Fibroblast of lung (primary cell): ENCODE measurements around the gene KNDC1. TPM values are rescaled to one million over a fixed set of nuclear protein-coding genes. Genes with fewer than 3 reads are reported as not detected.

ENCODE experiments used
- DNase-seq, 2 donors: peaks; one replicate each; pipeline versions ENCODE4 v3.0.0 to v3.0.0-alpha.2; 2010; ENCODE audit warnings: low read depth in 2 of 2
- H2AFZ ChIP-seq: 2 replicates; pipeline ENCODE4 v1.5.1; 2012; ENCODE audit warnings: low read length, control low read depth, inconsistent platforms
- H3K27ac ChIP-seq: 2 replicates; pipeline ENCODE4 v1.5.1; 2011; ENCODE audit warnings: low read length, control low read depth; ENCODE audit not compliant: insufficient read depth
- H3K27me3 ChIP-seq: 2 replicates; pipeline ENCODE4 v1.5.1; 2011; ENCODE audit warnings: mild to moderate bottlenecking, low read length; ENCODE audit not compliant: control insufficient read depth, insufficient read depth
- H3K36me3 ChIP-seq: 2 replicates; pipeline ENCODE4 v1.5.1; 2011; ENCODE audit warnings: low read length; ENCODE audit not compliant: control insufficient read depth, insufficient read depth
- H3K4me1 ChIP-seq: 2 replicates; pipeline ENCODE4 v1.5.1; 2011; ENCODE audit warnings: low read length; ENCODE audit not compliant: control insufficient read depth, insufficient read depth; ENCODE audit errors: extremely low read depth
- H3K4me2 ChIP-seq: 2 replicates; pipeline ENCODE4 v1.5.1; 2011; ENCODE audit warnings: low read length, control low read depth; ENCODE audit not compliant: insufficient read depth; ENCODE audit errors: extremely low read depth
- H3K4me3 ChIP-seq, 4 experiments: fragments of 200-600 bp in 1 of 4; sonication (generic) in 1 of 4; replicated peaks in 1 of 4; 2 replicates each; pipeline ENCODE4 v1.5.1; 2011 to 2016; ENCODE audit warnings: low read length in 4 of 4, low read depth in 3 of 4, mild to moderate bottlenecking in 3 of 4, control low read depth in 2 of 4, inconsistent platforms in 1 of 4, mixed read lengths in 1 of 4; ENCODE audit not compliant: insufficient read depth in 1 of 4; ENCODE audit errors: control extremely low read depth in 1 of 4
- H3K79me2 ChIP-seq: 2 replicates; pipeline ENCODE4 v1.5.1; 2012; ENCODE audit warnings: mild to moderate bottlenecking, low read length, inconsistent platforms; ENCODE audit not compliant: control insufficient read depth, insufficient read depth
- H3K9ac ChIP-seq: 2 replicates; pipeline ENCODE4 v1.5.1; 2011; ENCODE audit warnings: mild to moderate bottlenecking, low read length, control low read depth; ENCODE audit not compliant: insufficient read depth
- H3K9me3 ChIP-seq: 2 replicates; pipeline ENCODE4 v1.5.1; 2012; ENCODE audit warnings: low read depth, low read length; ENCODE audit not compliant: control insufficient read depth, insufficient read depth
- H4K20me1 ChIP-seq: 2 replicates; pipeline ENCODE4 v1.5.1; 2011; ENCODE audit warnings: low read length; ENCODE audit not compliant: control insufficient read depth, insufficient read depth; ENCODE audit errors: extremely low read depth
- EZH2 ChIP-seq: IDR thresholded peaks from 2 replicates; pipeline ENCODE4 v1.5.1; 2012; ENCODE audit warnings: low read length, control low read depth, mild to moderate bottlenecking; ENCODE audit errors: missing control alignments
- polyA plus RNA-seq, 2 donors: library from polyadenylated mRNA; depleted of rRNA in 1 of 2; stranded (reverse) in 1 of 2; unstranded in 1 of 2; fragments of >200 nt; gene quantifications; 2 replicates each; pipeline ENCODE4 v1.2.1, GENCODE V29; 2011 to 2012; ENCODE audit warnings: missing spikeins in 1 of 2
- total RNA-seq: library from RNA; depleted of rRNA; stranded (reverse); fragments of >200 nt; gene quantifications from 2 replicates; pipeline ENCODE4 v1.2.1, GENCODE V29; 2014
- TF ChIP-seq, protein P1 (sequence below), 2 donors: IDR thresholded peaks in 1 of 2; conservative IDR thresholded peaks in 1 of 2; 1 replicate in 1 of 2; 2 replicates in 1 of 2; pipeline ENCODE4 v1.5.1; 2011 to 2012; ENCODE audit warnings: low read length in 2 of 2, control low read depth in 1 of 2, inconsistent platforms in 1 of 2, low read depth in 1 of 2, mild to moderate bottlenecking in 1 of 2

Gene KNDC1
- total and polyA plus RNA-seq, 2 donors (not counting 1 experiment from before 2014, with no cell fraction given), result 0.20 to 0.50 TPM

DNA sequence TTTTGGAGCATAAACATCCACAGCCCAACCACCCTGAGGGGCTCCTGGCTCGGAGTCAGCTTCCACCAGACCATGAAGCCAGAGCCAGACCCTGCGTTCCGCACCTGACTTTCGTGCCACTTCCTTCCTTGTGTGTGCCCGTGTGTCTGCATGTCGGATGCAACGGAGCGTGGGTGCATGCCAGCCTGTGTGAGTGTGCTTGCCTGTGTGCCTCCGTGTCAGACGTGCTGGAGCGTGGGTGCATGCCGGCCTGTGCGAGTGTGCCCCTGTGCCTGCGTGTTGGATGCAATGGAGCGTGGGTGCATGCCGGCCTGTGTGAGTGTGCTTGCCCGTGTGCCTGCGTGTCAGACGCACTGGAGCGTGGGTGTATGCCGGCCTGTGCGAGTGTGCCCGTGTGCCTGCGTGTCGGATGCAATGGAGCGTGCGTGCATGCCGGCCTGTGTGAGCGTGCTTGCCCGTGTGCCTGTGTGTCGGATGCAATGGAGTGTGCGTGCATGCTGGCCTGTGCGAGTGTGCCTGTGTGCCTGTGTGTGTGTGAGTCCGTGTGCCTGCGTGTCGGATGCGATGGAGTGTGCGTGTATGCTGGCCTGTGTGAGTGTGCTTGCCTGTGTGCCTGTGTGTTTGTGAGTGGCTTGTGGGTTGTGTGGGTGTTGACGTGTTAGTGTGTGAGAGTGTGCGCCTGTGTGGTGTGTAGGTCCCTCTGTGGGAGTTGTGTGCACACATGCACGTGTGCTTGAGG, 28.1 kb upstream of the KNDC1 start:
- no peaks in the 10 kb centered on the region for H3K9me3 ChIP-seq
- H4K20me1 ChIP-seq, result no peaks in the 10 kb centered on the region
- TF ChIP-seq, protein P1, sequence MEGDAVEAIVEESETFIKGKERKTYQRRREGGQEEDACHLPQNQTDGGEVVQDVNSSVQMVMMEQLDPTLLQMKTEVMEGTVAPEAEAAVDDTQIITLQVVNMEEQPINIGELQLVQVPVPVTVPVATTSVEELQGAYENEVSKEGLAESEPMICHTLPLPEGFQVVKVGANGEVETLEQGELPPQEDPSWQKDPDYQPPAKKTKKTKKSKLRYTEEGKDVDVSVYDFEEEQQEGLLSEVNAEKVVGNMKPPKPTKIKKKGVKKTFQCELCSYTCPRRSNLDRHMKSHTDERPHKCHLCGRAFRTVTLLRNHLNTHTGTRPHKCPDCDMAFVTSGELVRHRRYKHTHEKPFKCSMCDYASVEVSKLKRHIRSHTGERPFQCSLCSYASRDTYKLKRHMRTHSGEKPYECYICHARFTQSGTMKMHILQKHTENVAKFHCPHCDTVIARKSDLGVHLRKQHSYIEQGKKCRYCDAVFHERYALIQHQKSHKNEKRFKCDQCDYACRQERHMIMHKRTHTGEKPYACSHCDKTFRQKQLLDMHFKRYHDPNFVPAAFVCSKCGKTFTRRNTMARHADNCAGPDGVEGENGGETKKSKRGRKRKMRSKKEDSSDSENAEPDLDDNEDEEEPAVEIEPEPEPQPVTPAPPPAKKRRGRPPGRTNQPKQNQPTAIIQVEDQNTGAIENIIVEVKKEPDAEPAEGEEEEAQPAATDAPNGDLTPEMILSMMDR (conservative IDR thresholded peaks at IDR 0.05 in 1 of 2, IDR thresholded peaks at IDR 0.05 in 1 of 2; ENCODE audit: low read depth in 1 of 2, low read length in 2 of 2), result no peak
- TF ChIP-seq EZH2, result no peak
- no peak overlapping the region for H3K4me3 ChIP-seq
- DNase-seq, result no peak
- H3K36me3 ChIP-seq, result no peaks in the 10 kb centered on the region
- H3K4me1 ChIP-seq, result no peaks in the 10 kb centered on the region
- H3K27ac ChIP-seq, result no peak overlapping the region
- no peak overlapping the region for H2AFZ ChIP-seq
- H3K4me2 ChIP-seq, result no peak overlapping the region
- no peaks in the 10 kb centered on the region for H3K27me3 ChIP-seq
- no peak overlapping the region for H3K9ac ChIP-seq
- no peaks in the 10 kb centered on the region for H3K79me2 ChIP-seq

- no peaks in the 10 kb centered on the region for H3K79me2 ChIP-seq
- H3K27ac ChIP-seq, result no peak overlapping the region
- H4K20me1 ChIP-seq, result no peaks in the 10 kb centered on the region
- H3K4me2 ChIP-seq, result no peak overlapping the region
- H3K9ac ChIP-seq, result no peak overlapping the region
- TF ChIP-seq, protein P1 (conservative IDR thresholded peaks at IDR 0.05 in 1 of 2, IDR thresholded peaks at IDR 0.05 in 1 of 2; ENCODE audit: low read depth in 1 of 2, low read length in 2 of 2), result no peak
- no peak for TF ChIP-seq EZH2
- H3K4me3 ChIP-seq, result no peak overlapping the region
- H3K36me3 ChIP-seq, result no peaks in the 10 kb centered on the region
- H3K4me1 ChIP-seq, result no peaks in the 10 kb centered on the region
- H3K27me3 ChIP-seq, result no peaks in the 10 kb centered on the region
- H3K9me3 ChIP-seq, result no peaks in the 10 kb centered on the region
- no peak overlapping the region for H2AFZ ChIP-seq
- no peak for DNase-seq
Observed at GRCh38 chr10:133132473-133133291, 27.3 kb upstream of the KNDC1 start.

DNA sequence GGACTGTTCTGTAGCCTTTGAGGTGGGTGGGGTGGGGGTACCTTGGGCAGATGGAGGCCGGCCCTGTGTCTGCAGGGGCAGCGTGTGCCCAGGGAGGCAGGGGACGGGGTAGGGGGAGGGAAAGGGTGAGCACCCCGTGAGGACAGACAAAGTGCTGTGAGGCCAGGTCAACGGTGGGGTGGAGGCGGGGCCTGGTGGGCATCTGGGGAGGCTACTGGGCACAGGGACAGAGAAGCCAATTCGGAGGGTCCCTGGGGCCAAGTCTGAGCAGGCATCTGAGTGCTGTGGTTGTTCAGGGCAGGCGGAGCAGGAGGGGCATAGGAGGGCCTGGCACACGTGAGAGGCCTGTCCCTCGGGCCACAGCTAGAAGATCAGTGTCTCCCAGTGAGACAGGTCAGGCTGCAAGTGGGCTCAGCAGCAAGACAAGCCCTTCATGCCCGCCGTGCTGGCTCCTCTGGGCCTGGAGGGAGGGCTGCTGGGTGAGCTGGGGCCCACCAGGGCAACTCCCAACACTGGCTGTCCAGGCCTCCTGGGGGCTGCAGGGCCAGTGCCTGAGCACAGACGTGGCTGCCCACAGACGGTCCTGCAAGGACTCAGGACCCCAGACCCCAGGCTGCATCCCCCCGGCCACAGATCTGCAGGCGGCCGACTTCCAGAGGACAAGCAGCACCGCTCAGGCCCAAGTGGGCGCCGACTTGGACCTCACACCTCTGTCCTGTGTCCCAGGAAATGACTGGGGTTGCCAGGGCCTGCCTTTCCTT, 26.4 kb upstream of the KNDC1 start:
- Histone ChIP-seq H3K9ac (no peak overlapping the region), H3K9me3 (no peaks in the 10 kb centered on the region), H3K36me3 (no peaks in the 10 kb centered on the region), H3K4me2 (no peak overlapping the region), H4K20me1 (no peaks in the 10 kb centered on the region), H3K4me3 (no peak overlapping the region), H3K27me3 (no peaks in the 10 kb centered on the region), H2AFZ (no peak overlapping the region), H3K27ac (no peak overlapping the region), H3K4me1 (no peaks in the 10 kb centered on the region), H3K79me2 (no peaks in the 10 kb centered on the region)
- no peak for TF ChIP-seq EZH2
- TF ChIP-seq, protein P1 (conservative IDR thresholded peaks at IDR 0.05 in 1 of 2, IDR thresholded peaks at IDR 0.05 in 1 of 2; ENCODE audit: low read depth in 1 of 2, low read length in 2 of 2), result no peak
- no peak for DNase-seq
